Neural progenitor cell (in vitro differentiated cells): ENCODE measurements around the gene FOLR3.

ENCODE experiments used
- EZH2 ChIP-seq: fragments of 200-600 bp; sonication (generic); IDR thresholded peaks from 2 replicates; pipeline ENCODE4 v1.6.1; 2017; ENCODE audit warnings: antibody characterized with exemption, mild to moderate bottlenecking, moderate library complexity
- EZH2phosphoT487 ChIP-seq: fragments of 200-600 bp; sonication (generic); IDR thresholded peaks from 2 replicates; pipeline ENCODE4 v1.6.1; 2017; ENCODE audit warnings: antibody characterized with exemption
- TF ChIP-seq, protein P1 (sequence below): fragments of 200-600 bp; sonication (generic); IDR thresholded peaks from 2 replicates; pipeline ENCODE4 v1.5.1; 2017; ENCODE audit warnings: antibody characterized with exemption, mild to moderate bottlenecking

DNA sequence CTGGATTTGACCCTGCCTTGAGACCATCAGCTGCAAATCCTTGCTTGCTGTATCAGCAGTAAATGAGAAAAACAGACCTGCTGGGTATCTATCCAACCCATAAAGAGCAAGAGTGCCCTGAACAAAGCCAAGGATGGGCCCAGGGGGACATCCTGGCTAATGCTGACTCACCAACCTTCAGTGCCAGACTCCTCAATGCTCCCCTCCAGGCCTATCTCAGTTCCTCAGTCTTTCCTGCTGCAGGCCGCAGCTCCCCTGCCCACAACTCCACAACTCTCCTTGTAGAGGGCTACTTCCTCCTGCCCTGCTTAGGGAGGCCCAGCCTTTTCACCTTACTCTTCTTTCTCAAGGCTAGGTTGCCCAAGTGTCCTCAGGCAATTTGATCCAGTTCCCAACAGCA is 35.1 kb upstream of the FOLR3 start:
- TF ChIP-seq, protein P1, sequence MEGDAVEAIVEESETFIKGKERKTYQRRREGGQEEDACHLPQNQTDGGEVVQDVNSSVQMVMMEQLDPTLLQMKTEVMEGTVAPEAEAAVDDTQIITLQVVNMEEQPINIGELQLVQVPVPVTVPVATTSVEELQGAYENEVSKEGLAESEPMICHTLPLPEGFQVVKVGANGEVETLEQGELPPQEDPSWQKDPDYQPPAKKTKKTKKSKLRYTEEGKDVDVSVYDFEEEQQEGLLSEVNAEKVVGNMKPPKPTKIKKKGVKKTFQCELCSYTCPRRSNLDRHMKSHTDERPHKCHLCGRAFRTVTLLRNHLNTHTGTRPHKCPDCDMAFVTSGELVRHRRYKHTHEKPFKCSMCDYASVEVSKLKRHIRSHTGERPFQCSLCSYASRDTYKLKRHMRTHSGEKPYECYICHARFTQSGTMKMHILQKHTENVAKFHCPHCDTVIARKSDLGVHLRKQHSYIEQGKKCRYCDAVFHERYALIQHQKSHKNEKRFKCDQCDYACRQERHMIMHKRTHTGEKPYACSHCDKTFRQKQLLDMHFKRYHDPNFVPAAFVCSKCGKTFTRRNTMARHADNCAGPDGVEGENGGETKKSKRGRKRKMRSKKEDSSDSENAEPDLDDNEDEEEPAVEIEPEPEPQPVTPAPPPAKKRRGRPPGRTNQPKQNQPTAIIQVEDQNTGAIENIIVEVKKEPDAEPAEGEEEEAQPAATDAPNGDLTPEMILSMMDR: no peak
- TF ChIP-seq EZH2: no peak
- TF ChIP-seq EZH2phosphoT487: no peak
